ENCODE measurements around the gene EZH2. TPM values are rescaled to one million over a fixed set of nuclear protein-coding genes. Genes with fewer than 3 reads are reported as not detected.

The EZH2 gene
- polyA plus RNA-seq, 1 donor from 2014 or later = 67.2 TPM

GRCh38 chr7:148865283-148865682 is 18.8 kb downstream of the EZH2 start:
- Histone ChIP-seq H3K9me2 (ENCODE audit: insufficient read depth, low read length) (no peaks in the 10 kb centered on the region), H4K20me1 (ENCODE audit: insufficient read depth) (no peaks in the 10 kb centered on the region), H3K27ac (ENCODE audit: low read length) (no peak overlapping the region), H3K9me3 (ENCODE audit: low read length) (peaks cover 3% of the 10 kb centered on the region), H3K9ac (ENCODE audit: low read length) (no peak overlapping the region), H2AFZ (ENCODE audit: low read depth, low read length) (no peak overlapping the region), H3K27me3 (ENCODE audit: insufficient read depth, low read depth, low read length) (no peaks in the 10 kb centered on the region), H3K4me2 (ENCODE audit: low read length) (no peak overlapping the region), H3K79me2 (replicated peaks; ENCODE audit: insufficient read depth, low read length) (peaks cover 89% of the 10 kb centered on the region), H3F3A (ENCODE audit: insufficient read depth, low read length, poor library complexity, severe bottlenecking) (peaks cover 6% of the 10 kb centered on the region), H3K4me3 (ENCODE audit: low read length) (no peak overlapping the region), H3K36me3 (ENCODE audit: insufficient read depth, low read length) (no peaks in the 10 kb centered on the region)
- TF ChIP-seq POLR2AphosphoS5 (IDR thresholded peaks at IDR 0.05) (no peak), RAD21 (conservative IDR thresholded peaks at IDR 0.05) (no peak), REST (IDR thresholded peaks at IDR 0.05; ENCODE audit: borderline replicate concordance) (no peak), EZH2 (IDR thresholded peaks at IDR 0.05; ENCODE audit: borderline replicate concordance, insufficient read depth, low read length, poor library complexity, severe bottlenecking) (no peak), TAF1 (IDR thresholded peaks at IDR 0.05; ENCODE audit: low read depth) (no peak)

DNA sequence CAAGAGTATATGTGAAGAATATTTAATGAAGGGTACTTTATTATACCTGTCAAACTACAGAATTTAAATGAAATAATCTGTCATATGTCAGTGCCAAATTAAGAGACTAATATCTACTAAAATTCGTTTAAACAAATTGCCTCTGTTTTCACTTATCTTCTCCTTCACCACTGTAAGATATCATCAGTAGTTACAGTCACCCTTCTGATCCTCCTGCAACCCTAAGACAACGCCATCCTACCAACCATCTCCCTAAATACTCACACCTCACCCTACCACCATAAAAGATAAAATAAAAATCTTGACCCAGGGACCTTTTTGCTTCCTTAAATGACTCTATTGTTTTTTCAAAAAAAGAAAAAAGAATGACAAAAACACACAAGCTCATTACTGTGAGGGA is 20.8 kb downstream of the EZH2 start:
- no peak overlapping the region for H3K4me2 ChIP-seq (ENCODE audit: low read length)
- H3K27ac ChIP-seq (ENCODE audit: low read length) = no peak overlapping the region
- H3K9me3 ChIP-seq (ENCODE audit: low read length) = peaks cover 3% of the 10 kb centered on the region
- peaks cover 89% of the 10 kb centered on the region for H3K79me2 ChIP-seq (replicated peaks; ENCODE audit: insufficient read depth, low read length)
- no peaks in the 10 kb centered on the region for H3K27me3 ChIP-seq (ENCODE audit: insufficient read depth, low read depth, low read length)
- TF ChIP-seq EP300 (conservative IDR thresholded peaks at IDR 0.05; ENCODE audit: poor library complexity, severe bottlenecking) (no peak), RAD21 (conservative IDR thresholded peaks at IDR 0.05) (no peak), REST (IDR thresholded peaks at IDR 0.05; ENCODE audit: borderline replicate concordance) (no peak), EZH2 (IDR thresholded peaks at IDR 0.05; ENCODE audit: borderline replicate concordance, insufficient read depth, low read length, poor library complexity, severe bottlenecking) (no peak), TAF1 (IDR thresholded peaks at IDR 0.05; ENCODE audit: low read depth) (no peak), CTCF (IDR thresholded peaks at IDR 0.05; ENCODE audit: poor library complexity, severe bottlenecking) (no peak), MXI1 (conservative IDR thresholded peaks at IDR 0.05; ENCODE audit: poor library complexity, severe bottlenecking) (no peak), SMC3 (conservative IDR thresholded peaks at IDR 0.05; ENCODE audit: poor library complexity) (no peak), POLR2AphosphoS5 (IDR thresholded peaks at IDR 0.05) (no peak)
- no peak overlapping the region for H3K9ac ChIP-seq (ENCODE audit: low read length)
- no peaks in the 10 kb centered on the region for H3K9me2 ChIP-seq (ENCODE audit: insufficient read depth, low read length)
- no peak overlapping the region for H3K4me3 ChIP-seq (ENCODE audit: low read length)
- no peaks in the 10 kb centered on the region for H4K20me1 ChIP-seq (ENCODE audit: insufficient read depth)
- peaks cover 6% of the 10 kb centered on the region for H3F3A ChIP-seq (ENCODE audit: insufficient read depth, low read length, poor library complexity, severe bottlenecking)
- H3K36me3 ChIP-seq (ENCODE audit: insufficient read depth, low read length) = no peaks in the 10 kb centered on the region
- no peak overlapping the region for H2AFZ ChIP-seq (ENCODE audit: low read depth, low read length)

Measured in neural cell (in vitro differentiated cells).